ENCODE data around the gene SMYD1.

- TF ChIP-seq SP1 (IDR thresholded peaks at IDR 0.05) (no peak), ZNF384 (IDR thresholded peaks at IDR 0.05) (no peak), ARNT (IDR thresholded peaks at IDR 0.05) (no peak), FOXM1 (IDR thresholded peaks at IDR 0.05; ENCODE audit: borderline replicate concordance) (no peak), BHLHE40 (IDR thresholded peaks at IDR 0.05; ENCODE audit: borderline replicate concordance) (no peak), FOXK2 (IDR thresholded peaks at IDR 0.05) (no peak)
These were observed 74.3 kb downstream of the SMYD1 start for GRCh38 chr2:88141952-88142351.
